ENCODE data around the gene GRHL3.

The GRHL3 gene

GRCh38 chr1:24345334-24345733, 26.2 kb downstream of the GRHL3 start:
- no peak for DNase-seq

- DNase-seq, result no peak
Observed at GRCh38 chr1:24347159-24347934, 28.2 kb downstream of the GRHL3 start.

- DNase-seq, result no peak
Observed at GRCh38 chr1:24348196-24348595, 29.0 kb downstream of the GRHL3 start.

- DNase-seq, result no peak
Observed at GRCh38 chr1:24349891-24350290, 30.7 kb downstream of the GRHL3 start.

GRCh38 chr1:24351247-24351646, 32.1 kb downstream of the GRHL3 start:
- no peak for DNase-seq

- no peak for DNase-seq
Observed at GRCh38 chr1:24351918-24352627, 32.9 kb downstream of the GRHL3 start.

- DNase-seq, result no peak
Observed at GRCh38 chr1:24353292-24353891, 34.2 kb downstream of the GRHL3 start.

- DNase-seq, result no peak
Observed at GRCh38 chr1:24355466-24355865, 36.3 kb downstream of the GRHL3 start.

DNA sequence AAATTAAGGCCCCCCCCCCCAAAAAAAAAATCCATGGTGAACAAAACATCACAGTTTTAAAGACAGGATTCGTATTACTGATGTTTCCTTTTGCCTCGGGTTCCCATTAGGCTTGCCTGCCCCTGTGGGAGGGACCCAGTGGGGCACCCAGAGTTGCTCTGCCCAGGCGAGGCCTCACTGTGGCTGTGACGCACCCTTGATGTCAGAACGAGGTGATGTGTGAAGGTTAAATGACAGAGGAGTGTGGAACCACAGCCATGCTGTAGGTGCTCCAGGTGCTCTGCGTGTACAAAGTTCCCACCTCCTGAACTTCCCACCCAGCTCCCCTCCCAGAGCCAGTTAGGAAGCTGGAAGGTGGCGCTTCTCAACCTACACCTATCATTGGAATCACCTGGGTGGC, 37.9 kb downstream of the GRHL3 start:
- DNase-seq, result no peak

DNA sequence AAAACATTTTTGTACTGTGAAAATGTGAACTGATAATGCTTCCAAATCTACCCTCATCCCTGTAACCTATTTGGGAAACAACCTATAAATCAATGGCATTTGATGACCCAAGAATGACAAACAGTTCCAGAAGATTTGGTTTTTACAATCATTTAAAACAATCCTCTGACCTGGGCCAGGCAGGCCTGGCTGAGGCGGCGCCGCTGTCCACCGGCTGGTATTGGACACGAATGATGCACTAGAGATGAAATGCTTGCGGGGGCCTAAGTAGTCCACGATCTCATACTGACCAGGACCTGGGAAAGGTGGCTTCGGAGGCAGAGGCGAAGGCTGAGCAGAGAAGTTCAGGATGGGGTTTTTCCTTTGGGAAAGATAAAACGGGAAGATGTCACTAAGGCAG, 41.5 kb downstream of the GRHL3 start:
- DNase-seq, result no peak

DNA sequence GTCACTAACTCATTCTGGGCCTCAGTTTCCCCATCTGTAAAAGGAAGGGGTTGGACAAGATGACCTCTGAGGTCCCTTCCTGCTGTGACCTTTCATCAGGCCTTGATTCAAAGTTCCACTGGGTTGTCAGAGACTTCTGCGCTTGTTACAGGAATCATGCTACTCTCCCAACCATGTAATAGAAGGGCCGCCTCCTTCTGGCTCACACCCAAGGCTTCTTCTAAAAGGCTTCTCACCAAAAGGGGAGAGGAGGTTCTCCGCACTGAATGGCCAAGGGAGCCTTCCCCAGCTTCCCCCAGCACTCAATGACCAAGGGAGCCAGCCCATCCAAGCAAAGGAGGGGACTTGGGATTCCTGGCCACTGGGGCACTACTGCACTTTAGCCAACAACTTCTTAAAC, 42.7 kb downstream of the GRHL3 start:
- no peak for DNase-seq

DNA sequence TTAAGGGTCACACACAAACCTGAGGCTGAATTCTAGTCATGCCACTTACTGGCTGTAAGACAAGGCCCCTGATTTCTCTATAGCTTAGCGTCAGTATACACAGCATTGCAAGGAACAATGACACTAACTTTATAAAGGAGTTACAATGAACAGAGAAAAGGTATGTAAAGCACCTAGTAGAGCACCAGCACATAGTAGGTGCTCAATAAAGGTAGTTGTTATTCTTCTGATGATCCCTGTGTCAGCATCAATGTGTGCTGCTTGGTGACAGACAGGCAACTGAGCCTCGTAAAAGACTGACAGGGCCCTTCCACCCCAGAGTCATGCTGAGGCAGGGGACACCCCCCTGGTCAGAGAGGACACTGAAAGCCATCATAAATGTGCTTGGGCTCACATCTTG, 43.2 kb downstream of the GRHL3 start:
- no peak for DNase-seq

- no peak for DNase-seq
Observed at GRCh38 chr1:24362982-24363614, 43.9 kb downstream of the GRHL3 start.

DNA sequence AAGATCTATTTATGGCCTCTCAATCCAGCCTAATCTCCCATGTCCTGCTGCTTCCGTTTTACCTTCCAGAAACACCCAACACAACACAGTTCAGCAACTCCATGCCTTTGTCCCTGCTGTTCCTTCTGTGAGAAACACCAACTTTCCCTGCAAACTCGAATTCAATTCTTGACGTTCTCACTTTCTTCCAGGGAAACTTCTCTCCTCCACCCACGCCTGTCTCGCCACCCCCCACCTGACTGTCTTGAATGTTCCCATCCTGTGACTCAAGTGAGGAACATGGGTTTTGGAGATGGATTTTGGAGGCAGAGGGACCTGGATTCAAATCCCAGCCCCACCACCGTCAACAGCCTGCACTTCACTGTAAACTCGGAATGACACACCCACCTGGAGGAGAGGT, 44.8 kb downstream of the GRHL3 start:
- DNase-seq, result no peak

DNA sequence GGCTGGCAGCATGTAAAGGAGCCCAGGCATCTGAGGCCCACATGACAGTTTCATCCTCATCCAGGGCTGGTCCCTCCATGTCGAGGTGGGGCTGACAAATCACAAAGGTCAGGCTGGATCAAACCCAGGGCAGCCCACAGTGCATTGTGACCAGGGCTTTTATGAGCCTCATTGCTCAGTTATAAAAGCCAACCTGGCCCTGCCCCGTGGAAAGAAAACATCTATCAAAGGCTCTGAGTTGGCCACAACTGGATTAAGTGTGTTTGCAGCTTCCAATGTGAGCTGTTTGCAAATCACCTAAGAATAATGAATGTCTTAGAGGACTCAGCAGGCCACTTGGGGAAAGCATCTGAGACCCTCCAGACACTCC, 45.4 kb downstream of the GRHL3 start:
- no peak for DNase-seq

- peak; percentile 61 for DNase-seq
Observed at GRCh38 chr1:24364975-24365678, 46.0 kb downstream of the GRHL3 start.

DNA sequence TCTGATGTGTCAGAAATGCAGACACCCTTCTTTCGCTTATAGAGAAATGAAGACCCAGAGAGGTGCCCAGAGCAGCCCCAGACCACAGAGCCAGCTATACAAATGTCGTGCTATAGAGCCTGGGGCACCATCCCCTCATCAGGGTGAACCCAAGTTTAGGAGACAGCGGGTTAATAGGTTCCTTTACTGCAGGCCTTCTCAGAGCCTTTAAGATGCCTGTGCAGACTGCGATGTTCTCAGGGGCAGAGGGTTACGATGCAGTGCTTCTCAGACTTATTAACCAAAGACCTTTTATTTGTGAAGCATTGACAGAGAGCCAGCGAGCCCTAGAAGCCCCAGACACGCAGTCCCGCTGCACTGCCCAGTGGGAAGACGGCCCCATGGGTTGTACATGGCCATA, 47.5 kb downstream of the GRHL3 start:
- DNase-seq, result no peak

- no peak for DNase-seq
Observed at GRCh38 chr1:24369199-24369598, 50.0 kb downstream of the GRHL3 start.

- DNase-seq, result no peak
Observed at GRCh38 chr1:24369801-24370200, 50.6 kb downstream of the GRHL3 start.

- no peak for DNase-seq
Observed at GRCh38 chr1:24373044-24373443, 53.9 kb downstream of the GRHL3 start.

DNA sequence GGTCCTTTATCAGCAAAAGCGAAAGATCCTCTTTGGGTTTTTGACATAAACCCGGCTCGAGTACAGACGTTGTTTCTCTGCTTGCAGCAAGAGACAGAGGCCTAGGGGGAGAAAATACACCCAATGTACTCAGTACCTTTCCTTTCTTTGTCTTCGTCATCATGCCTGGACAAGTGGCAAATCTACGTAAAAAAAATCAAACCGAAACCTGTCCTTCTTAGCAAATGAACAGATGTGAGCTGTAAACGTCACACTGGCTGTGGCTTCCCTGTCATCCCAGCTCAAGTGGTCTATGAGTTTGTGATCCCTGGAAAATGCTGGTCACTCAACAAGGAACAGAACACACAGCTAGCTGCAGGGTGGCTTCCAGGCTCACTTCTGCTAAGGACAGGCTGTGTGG, 54.6 kb downstream of the GRHL3 start:
- no peak for DNase-seq

DNA sequence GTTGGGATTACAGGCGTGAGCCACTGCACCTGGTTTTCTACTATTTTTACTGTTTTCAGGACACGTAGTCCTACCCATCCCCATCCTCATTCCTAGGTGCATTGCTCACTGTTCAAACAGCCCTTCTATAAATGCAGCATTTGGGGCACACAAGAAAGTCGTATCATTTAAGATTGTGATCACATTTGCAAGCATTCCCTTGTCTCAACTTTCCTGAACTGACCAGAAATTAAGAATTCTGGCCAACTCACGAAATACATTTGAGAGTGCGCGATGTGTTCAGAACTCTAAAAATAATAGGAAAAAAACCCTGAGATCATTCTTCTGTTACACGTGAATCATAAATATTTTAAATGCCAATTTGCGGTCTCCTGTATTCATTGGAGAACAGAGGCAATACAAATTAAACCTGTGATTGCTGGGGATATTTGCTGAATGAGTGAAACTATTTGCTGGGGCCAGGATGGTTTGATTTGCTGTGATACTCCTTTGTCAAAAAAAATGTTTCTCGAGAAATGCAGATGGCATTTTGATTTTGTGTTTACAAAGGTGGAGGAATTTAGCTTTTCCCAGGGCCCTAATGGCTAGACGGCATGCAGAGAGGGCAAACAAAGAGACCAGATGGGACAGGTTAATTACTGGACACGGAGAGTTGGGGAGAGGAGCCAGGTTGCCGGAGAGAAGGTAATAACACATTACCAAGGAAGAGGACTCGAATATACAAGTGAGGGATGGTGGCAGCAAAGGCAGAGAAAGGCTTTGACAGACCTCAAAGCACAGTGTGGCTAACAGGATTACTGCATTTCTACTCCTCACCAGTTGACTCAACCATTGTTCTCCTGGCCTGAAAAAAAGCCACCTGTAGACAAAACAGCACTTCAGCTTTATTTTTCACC, 56.0 kb downstream of the GRHL3 start:
- DNase-seq, result no peak

All from OCI-M1 (cell line).